GM13977 (cell line): Measurements from ENCODE around the gene PDE7B.

Experiments used
- DNase-seq: peaks from one replicate; pipeline ENCODE4 v3.0.0; 2012; ENCODE audit warnings: low spot score
- in situ Hi-C: fragments of 300-500 bp; cut with MboI; formaldehyde crosslinking; loops from one replicate; pipeline ENCODE4 v1.12.0; 2022; ENCODE audit warnings: low sequenced_read_pairs, low pct_unique_long_range_greater_than_20kb, mixed read lengths, inconsistent platforms; ENCODE audit not compliant: unreplicated experiment
- TF ChIP-seq, protein P1 (sequence below): IDR thresholded peaks from 2 replicates; pipeline ENCODE4 v1.5.1; 2012; ENCODE audit warnings: mild to moderate bottlenecking, control low read depth; ENCODE audit not compliant: insufficient read depth; ENCODE audit errors: extremely low read depth, missing control alignments

The PDE7B gene

DNA sequence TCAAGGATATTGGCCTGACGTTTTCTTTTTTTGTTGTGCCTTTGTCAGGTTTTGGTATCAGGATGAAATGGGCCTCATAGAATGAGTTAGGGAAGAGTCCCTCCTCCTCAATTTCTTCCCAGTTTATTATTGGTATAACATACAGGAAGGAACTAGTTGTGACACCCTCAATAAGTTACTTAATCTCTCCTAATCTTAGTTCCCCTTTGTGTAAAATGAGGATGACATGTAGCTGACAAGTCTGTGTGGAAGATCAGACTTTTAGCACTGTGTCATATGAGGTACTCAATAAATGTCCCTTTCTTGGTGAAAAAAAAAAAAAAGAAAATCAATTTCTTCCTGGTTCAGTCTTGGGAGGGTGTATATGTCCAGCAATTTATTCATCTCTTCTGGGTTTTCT is 155.8 kb downstream of the PDE7B start:
- in situ Hi-C loops = no loop called here
- TF ChIP-seq, protein P1, sequence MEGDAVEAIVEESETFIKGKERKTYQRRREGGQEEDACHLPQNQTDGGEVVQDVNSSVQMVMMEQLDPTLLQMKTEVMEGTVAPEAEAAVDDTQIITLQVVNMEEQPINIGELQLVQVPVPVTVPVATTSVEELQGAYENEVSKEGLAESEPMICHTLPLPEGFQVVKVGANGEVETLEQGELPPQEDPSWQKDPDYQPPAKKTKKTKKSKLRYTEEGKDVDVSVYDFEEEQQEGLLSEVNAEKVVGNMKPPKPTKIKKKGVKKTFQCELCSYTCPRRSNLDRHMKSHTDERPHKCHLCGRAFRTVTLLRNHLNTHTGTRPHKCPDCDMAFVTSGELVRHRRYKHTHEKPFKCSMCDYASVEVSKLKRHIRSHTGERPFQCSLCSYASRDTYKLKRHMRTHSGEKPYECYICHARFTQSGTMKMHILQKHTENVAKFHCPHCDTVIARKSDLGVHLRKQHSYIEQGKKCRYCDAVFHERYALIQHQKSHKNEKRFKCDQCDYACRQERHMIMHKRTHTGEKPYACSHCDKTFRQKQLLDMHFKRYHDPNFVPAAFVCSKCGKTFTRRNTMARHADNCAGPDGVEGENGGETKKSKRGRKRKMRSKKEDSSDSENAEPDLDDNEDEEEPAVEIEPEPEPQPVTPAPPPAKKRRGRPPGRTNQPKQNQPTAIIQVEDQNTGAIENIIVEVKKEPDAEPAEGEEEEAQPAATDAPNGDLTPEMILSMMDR = no peak
- no peak for DNase-seq

DNA sequence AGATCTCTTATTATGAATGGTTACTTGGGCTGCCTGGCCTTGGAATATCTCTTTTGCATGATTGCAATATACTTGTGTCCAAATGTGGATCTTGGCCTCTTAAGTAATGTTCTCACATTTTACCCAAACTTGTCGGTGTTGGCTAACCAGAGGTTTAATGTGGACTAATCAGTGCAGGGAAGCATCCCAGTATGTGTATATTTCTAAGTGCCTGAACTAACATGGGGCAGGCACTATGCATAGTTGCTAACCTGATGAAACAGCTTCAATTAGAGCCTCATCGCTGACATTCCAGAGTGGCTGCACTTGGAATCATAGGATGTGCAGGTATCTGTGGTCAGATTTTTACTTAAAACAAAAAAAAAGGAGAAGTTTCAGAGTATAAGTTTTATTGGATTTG is 160.0 kb downstream of the PDE7B start:
- no peak for DNase-seq
- in situ Hi-C loops = no loop called here
- TF ChIP-seq, protein P1 = no peak

DNA sequence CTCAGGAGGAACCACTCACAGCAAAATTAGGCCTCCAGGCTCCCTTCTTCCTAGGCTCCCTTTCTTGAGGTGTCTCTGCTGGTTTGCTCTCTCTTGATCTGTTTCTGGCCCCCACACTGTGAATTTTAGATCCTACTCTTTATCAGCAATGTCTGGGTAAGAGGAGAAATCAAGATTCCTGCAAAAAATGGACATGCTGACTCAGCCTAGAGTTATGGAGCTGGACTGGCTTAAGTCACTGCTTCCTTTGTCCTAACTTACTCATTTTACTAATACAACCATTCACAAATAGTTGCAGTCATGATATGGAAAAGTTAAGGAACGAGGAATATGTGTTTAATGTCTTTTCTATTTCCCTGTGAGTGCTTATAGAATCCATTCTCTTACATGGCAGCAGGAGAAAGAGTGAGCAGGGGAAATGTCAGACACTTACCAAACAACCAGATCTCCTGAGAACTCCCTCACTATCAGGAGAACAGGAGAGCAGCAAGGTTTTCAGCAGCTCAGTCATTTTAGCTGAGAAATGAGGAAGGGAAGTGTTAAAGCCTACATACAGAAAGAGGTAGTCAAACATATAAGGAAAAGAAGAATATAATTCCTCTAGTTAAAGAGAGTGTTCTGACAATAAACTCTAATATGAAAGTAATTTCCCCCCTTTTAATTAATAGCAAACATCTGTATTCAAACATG is 160.8 kb downstream of the PDE7B start:
- no peak for DNase-seq
- in situ Hi-C loops = no loop called here

DNA sequence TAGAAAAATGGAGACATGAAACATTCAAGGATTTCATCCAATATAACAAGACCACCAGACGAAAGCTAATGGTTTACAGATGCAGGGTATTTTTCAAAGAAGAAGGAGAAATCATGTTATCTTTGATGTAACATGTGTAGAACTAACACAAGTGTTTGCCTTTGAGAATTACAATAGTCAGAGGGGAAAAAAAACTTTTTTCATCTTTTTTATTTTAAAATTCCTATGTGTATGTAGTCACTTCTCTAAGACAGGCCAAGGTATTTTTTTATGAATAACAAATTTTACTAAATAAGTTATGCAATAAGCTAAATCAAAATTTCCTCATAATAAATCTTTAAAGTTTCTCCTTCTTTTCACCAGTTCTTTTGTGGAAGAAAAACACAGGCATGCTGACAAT is 161.4 kb downstream of the PDE7B start:
- DNase-seq = no peak
- in situ Hi-C loops = no loop called here
- TF ChIP-seq, protein P1 = no peak

More for the DNA sequence above, 160.8 kb downstream of the PDE7B start:
- TF ChIP-seq, protein P1 = no peak

DNA sequence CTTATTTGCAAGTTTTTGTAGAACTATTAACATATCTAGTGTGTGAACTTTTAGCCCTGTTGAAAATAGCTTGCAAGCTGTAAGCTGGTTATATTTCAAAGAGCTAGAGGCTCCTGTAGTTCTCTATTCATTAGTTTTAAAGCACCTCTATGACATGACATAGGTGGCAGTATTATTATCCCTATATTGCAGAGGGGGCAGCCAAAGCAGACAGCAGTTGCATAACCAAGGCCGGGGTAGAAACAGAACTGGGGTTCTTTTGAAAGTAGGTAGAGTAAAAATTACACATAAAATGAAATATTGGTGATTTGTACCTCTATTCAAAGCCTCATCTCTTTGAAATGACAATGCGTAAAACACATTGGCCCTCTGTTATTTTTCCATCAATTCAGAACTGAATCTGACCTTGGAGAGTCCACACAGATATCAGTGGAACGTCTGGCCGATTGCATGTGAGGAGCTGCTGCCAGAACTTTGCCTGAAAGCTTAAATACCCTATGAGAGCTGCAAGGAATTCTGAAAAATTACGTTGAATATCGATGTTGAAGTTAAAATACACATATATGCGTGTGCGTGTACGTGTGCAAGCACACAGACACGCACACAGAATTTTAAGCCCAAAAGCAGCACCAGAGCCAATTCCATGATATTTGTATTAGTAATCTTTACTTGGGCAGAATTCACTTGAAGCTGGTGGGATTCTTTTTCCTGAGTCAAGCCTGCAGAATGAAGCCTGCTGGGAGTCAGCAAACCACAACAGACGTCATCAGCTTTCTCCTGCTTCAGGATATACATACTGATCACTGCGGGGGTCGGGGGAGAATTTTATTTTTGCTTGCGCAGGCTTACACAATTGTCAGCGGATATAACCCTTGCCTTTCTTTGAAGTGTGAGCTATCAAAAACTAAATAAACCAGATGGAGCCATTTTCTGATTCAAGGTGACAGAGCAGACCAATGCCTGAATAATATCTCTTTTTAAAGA is 163.2 kb downstream of the PDE7B start:
- in situ Hi-C loops = no loop called here
- no peak for DNase-seq
- TF ChIP-seq, protein P1 = no peak

DNA sequence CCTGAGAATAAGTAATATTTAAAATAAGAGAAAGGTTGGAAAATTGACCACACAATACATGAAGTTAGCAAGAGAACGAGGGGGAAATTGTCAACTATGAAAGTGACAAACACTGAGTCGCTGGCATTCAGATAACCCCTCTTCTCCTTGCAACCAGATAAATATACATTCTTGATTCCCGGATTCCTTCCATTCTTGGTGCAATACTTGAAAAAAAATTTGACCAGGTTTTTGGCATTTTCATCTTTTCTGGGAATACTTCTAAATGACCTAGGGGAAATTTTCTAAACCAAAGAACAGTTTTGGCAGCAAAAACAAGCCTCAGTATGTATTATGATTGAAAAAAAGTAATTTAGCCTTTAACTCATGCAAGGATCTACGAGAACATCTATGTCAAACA is 164.0 kb downstream of the PDE7B start:
- in situ Hi-C loops = no loop called here
- DNase-seq = no peak
- TF ChIP-seq, protein P1 = no peak
